Measurements from ENCODE around the gene CRACR2B. TPM values are rescaled to one million over a fixed set of nuclear protein-coding genes. Genes with fewer than 3 reads are reported as not detected.

CRACR2B gene
- total RNA-seq, 1 donor from 2014 or later, result 34.3 TPM

- Histone ChIP-seq H3K27ac (no peak overlapping the region), H3K4me1 (no peaks in the 10 kb centered on the region), H3K4me3 (no peak overlapping the region), H3K36me3 (no peaks in the 10 kb centered on the region), H3K9me3 (no peaks in the 10 kb centered on the region), H3K27me3 (no peaks in the 10 kb centered on the region)
- TF ChIP-seq CTCF (IDR thresholded peaks at IDR 0.05), result no peak
- ATAC-seq, result no peak
- no peak for DNase-seq
- intact Hi-C loops (cut with DNase I), result no loop called here
Observed at GRCh38 chr11:877565-877964, 49.8 kb downstream of the CRACR2B start.

GRCh38 chr11:880447-880846 is 52.7 kb downstream of the CRACR2B start:
- ATAC-seq, result no peak
- intact Hi-C loops (cut with DNase I), result no loop called here
- no peaks in the 10 kb centered on the region for H3K9me3 ChIP-seq
- no peaks in the 10 kb centered on the region for H3K4me1 ChIP-seq
- no peaks in the 10 kb centered on the region for H3K27me3 ChIP-seq
- H3K36me3 ChIP-seq, result no peaks in the 10 kb centered on the region
- no peak for DNase-seq
- H3K4me3 ChIP-seq, result no peak overlapping the region
- no peak for TF ChIP-seq CTCF (IDR thresholded peaks at IDR 0.05)
- no peak overlapping the region for H3K27ac ChIP-seq

Other genes starting within 250 kb of the CRACR2B start
- 56.2 TPM for gene IRF7, start 212.0 kb upstream of the CRACR2B start, total RNA-seq
- gene CDHR5, start 203.0 kb upstream of the CRACR2B start, total RNA-seq, result not detected
- not detected for gene SCT, start 200.7 kb upstream of the CRACR2B start, total RNA-seq
- 1.2 TPM for gene DRD4, start 190.7 kb upstream of the CRACR2B start, total RNA-seq
- 27.1 TPM for gene DEAF1, start 132.7 kb upstream of the CRACR2B start, total RNA-seq
- gene TMEM80, start 132.1 kb upstream of the CRACR2B start, total RNA-seq, result 33.2 TPM
- gene EPS8L2, start 121.7 kb upstream of the CRACR2B start, total RNA-seq, result 155 TPM
- gene TALDO1, start 80.5 kb upstream of the CRACR2B start, total RNA-seq, result 196 TPM
- 62.5 TPM for gene GATD1, start 50.4 kb upstream of the CRACR2B start, total RNA-seq
- not detected for gene CEND1, start 37.8 kb upstream of the CRACR2B start, total RNA-seq
- gene SLC25A22, start 29.6 kb upstream of the CRACR2B start, total RNA-seq, result 20.8 TPM
- gene PIDD1, start 22.7 kb upstream of the CRACR2B start, total RNA-seq, result 13.1 TPM
- 1,548 TPM for gene RPLP2, start 18.0 kb upstream of the CRACR2B start, total RNA-seq
- gene PNPLA2, start 9.0 kb upstream of the CRACR2B start, total RNA-seq, result 143 TPM
- 486 TPM for gene CD151, start 5.0 kb downstream of the CRACR2B start, total RNA-seq
- gene POLR2L, start 14.6 kb downstream of the CRACR2B start, total RNA-seq, result 138 TPM
- 167 TPM for gene TSPAN4, start 14.9 kb downstream of the CRACR2B start, total RNA-seq
- 52.9 TPM for gene CHID1, start 82.9 kb downstream of the CRACR2B start, total RNA-seq
- gene AP2A2, start 98.0 kb downstream of the CRACR2B start, total RNA-seq, result 92.0 TPM
- not detected for gene MUC6, start 208.8 kb downstream of the CRACR2B start, total RNA-seq
- not detected for gene MUC2, start 247.0 kb downstream of the CRACR2B start, total RNA-seq